NOMO-1 treated with dmso at 0.1 percent for 144 hours (cell line): ENCODE results near the gene PROM1.

ENCODE experiments used
- DNase-seq: peaks from one replicate; lab custom pipeline; 2025; ENCODE audit not compliant: unreplicated experiment; lab: John Stamatoyannopoulos, UW

The PROM1 gene

DNA sequence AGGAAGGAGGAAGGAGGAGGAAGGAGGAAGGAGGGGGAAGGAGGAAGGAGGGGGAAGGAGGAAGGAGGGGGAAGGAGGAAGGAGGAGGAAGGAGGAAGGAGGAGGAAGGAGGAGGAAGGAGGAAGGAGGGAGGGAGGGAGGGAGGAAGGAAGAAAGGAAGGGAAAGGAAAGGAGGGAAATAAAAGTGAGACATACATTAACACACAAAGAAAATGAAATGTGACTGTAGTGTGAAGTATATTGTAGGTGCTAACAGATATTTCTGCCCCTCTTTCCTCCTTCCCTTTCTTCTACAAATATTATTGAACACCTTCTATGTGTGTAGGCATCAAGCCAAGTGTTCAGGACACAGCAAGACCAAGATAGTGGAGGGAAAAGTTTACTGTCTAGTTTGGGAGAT lies 26.4 kb upstream of the PROM1 start:
- no peak for DNase-seq

DNA sequence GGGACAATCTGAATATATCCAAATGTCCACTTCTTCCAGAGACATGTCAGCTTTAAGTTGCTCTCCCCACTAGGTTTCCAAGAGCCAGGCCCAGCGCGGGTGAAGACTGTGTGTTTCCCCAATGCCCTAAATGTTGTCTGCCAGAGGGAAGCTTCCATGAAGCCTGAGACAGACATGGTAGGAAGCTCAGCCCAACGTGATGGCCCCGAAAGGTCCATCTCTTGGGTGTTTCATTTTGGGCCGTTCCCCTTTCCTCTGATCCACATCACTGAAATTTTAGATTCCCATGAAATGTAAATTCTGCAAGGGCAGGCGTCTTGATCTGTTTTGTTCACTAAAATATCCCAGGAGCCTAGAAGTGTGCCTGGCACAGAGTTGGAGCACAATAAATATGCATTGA lies 25.4 kb upstream of the PROM1 start:
- DNase-seq, result no peak

DNA sequence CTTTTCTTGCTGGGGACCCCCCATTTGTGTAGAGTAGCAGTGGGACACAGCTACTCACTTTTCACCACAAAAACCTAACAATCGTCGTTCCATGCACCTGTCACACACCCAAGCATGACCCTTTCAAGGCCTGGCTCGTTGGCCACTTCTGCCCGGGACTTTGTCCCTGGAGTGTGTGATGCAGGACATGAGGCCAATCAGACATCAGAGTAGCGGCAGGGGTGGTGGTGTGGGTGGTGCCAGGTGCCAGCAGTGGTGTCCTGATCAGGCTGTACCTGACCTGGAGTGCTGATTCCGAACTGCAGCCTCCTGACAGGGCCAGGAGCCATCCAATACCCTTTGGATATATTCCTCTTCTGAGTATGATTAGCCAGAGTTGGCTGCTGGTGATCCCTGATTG lies 23.1 kb upstream of the PROM1 start:
- DNase-seq, result no peak

DNA sequence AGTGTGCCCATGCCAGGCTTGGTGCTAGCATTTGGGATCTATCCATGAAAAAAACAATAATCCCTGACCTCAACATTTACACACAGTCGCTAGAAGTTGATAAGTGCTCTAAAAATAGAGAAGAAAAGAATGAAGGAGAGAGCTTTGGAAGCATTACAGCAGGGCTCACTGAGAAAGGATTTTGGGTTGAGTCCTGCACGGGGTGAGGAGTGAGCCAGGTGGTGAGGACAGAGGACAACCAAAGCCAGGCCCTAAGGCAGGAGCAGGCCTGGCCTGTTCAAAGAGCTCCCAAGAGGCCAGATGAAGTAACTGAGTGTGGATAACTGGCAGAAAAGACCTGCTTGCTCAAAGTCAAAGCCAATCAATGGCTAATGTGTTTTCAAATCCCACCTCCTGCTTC lies 20.7 kb upstream of the PROM1 start:
- DNase-seq, result no peak

- no peak for DNase-seq
Measured at GRCh38 chr4:16102356-16102755, 18.5 kb upstream of the PROM1 start.

GRCh38 chr4:16100833-16101232 lies 17.0 kb upstream of the PROM1 start:
- DNase-seq, result no peak

DNA sequence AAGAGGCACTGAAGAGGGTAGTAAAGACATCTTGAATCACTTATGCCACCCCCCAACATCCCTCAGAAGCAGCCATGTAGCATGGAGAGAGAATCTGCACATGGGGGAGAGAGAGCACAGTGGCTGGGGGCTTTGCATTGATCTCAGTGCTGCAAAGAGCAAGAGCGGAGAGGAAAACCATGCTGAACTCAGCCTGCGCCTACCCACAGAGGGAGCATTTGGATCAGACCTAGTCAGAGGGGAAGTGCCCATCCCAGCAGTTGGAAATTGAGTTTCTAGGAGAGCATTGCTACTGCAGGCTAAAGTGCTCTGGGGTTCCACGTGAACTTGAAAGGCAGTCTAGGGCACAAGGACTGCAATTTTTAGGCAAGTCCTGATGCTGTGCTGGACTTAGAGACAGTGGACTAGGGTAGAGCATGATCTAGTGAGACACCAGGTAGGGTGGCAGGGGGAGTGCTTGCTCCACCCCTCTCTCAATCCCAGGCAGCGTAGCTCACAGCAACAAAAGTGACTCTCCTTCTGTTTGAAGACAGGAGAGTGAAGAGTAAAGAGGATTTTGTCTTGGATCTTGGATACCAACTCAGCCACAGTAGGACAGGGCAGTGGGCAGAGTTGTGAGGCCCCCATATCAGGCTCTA lies 9.0 kb upstream of the PROM1 start:
- no peak for DNase-seq

DNA sequence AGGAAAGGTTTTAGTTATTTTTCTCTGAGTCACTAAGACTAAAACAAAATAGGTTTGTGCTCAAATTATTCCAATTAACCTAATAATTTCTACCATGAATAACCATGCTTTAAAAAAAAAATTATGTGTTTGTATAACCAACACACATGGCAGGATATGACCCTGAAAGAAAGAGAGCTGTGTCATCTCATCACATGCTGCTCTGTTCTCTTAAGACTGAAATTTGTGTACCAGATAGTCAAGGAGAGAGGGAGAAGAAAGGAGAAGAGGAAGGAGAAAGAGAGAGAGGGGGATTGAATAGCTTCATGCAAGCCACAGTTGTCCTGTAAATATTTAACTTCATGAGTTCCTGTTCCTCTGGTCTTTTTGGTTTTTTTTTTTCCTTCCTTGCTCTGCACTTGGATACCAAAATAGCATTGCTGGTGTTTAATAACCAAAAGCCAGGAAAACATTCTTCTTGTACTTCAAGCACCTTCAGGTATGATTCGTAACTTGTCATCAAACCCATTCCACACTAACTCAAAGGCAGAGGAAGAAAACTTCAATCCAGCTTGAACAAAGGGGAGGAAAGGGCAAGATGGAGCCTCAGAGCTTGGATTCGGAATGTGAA lies 6.4 kb upstream of the PROM1 start:
- no peak for DNase-seq

DNA sequence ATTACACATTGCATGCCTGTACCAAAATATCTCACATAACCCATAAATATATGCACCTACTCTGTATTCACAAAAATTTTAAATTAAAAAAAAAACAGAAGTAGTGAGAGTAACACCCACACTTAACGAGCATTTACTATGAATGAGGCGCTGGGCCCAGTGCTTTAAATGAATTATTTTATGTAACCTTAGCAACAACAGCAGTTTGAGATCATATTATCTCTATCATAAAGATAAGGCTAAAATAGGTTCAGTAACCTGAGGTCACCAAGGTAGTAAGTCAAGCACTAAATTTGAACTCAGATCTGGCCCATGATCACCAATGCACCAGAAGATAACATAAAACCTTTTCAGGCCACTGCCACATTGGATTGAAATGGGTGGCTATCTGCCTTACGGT lies 5.3 kb upstream of the PROM1 start:
- no peak for DNase-seq

GRCh38 chr4:16088601-16089000 lies 4.8 kb upstream of the PROM1 start:
- DNase-seq, result no peak

DNA sequence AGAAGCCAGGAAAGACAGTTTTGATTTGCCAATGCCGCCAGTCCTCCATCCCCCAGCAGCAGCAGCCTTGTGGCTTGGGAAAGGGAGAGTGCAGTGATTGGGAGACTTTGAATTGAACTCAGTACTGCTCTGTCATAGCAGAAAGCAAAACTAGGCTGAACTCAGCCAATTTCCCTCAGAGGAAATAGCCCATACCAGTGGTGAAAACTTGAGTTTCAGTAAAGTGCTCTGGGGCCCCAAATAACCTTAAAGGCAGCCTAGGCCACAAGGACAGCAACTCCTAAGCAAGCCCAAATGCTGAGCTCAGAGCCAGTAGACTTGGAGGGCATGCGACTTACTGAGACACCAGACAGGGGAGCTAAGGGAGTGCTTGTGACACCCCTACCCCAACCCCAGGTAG lies 2.0 kb upstream of the PROM1 start:
- DNase-seq, result no peak

GRCh38 chr4:16082426-16083240 lies 1.2 kb downstream of the PROM1 start:
- DNase-seq, result no peak

DNA sequence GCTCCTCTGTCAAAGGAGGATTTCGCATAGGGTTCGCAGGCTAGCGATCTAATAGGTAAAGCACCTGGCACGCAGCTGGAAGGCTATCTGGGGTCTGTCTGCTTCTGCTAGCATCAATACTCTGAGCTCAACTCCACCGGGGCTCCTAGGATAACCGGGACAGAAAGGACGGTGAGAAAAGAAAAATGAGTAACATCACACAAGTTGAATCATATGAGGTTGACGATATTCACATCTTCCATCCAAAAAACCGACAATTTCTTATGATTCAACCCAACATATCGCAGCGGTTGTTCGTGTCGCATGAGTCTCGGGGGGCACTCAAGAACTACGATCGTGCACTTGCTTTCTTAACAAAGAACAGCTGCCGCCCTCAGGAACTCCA lies 1.8 kb downstream of the PROM1 start:
- DNase-seq, result no peak

- no peak for DNase-seq
Measured at GRCh38 chr4:16079046-16079445, 4.8 kb downstream of the PROM1 start.

GRCh38 chr4:16078195-16078760 lies 5.5 kb downstream of the PROM1 start:
- DNase-seq, result no peak

DNA sequence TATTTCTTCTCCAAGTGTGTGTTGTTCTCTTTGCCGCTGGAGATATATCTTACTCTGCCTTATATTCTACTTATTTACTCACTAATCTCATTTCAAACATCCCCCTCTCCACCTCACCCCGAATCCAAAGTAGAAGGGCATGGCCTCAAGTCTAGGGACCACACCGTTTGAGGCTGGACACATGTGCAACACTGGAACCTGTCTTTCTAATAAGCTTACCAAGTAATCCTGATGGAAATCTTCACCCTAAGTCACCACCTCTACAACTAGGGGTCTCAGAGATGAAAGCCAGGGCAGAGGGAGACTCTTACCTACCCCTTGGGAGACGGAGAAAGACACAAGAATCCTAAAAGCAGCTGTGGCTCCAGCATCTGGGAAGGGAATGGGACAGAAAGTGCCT lies 6.0 kb downstream of the PROM1 start:
- no peak for DNase-seq

DNA sequence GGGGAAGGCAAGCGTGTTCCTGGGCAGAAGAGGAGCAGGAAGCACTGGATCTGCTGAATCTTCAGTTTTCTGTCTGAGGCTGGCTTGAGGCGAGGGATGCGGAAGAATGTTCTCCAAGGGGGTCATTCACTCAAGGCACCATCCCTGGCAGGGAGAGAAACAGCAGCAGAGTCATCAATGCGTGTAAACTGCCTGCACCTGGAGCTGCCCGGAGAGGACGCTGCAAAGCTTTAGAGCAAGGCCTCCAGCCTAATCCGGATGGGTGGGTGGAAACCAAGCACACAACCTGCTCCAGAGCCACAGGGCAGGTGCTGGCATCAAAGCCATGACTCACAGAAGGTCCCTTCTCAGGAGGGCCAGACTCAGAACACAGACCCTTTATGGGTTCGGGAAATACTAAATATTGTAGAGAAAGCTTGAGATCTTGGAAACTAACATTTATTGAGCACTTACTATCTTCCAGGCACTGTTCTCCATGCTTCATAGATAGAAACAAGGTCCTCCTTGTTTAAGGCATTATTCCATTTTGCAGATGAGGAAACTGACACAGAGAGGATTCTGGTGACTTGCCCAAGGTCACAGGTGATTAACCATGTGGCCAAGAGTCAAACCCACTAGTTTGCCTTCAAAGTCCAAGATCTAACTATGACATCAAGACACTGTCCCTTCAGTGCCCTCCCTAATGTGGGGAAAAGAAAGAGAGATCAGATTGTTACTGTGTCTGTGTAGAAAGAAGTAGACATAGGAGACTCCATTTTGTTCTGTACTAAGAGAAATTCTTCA lies 7.7 kb downstream of the PROM1 start:
- DNase-seq, result no peak

DNA sequence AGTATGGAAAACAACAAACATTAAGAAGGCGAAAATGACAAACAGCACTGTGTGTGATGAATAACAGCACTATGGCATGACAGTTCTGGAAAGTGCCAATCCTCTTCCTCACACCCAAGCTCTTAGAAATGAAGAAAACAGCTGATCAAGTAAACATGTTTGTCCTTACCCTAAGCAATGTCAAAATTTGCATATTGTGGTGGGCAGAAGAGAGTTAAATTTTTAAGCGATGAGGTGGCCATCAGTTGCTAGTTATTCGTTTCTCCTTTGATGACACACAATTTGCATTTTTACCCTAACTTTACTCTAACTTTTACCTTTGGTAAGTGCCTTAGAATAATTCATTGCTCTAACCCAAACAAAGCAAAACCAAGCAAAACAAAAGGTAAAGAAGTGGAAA lies 8.8 kb downstream of the PROM1 start:
- no peak for DNase-seq

- no peak for DNase-seq
Measured at GRCh38 chr4:16072168-16072567, 11.7 kb downstream of the PROM1 start.

DNA sequence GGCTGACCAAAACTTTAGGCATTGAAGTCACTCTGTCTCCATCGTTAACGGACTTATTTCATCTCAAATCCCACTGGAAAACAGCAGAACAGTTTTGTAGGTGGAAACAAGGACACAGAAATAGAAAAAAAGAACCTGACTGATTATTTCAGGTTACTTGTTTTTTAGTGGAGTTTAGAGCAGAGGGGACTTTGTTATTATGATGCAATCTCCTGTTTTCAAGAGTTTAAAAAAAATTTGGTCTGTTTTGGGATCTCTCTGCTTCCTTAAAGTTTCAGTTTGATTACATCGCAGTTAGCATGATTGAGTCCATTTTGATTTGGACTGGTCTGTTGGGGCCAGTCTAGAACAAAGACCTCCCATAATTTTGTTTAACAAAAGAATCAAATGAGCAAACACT lies 13.6 kb downstream of the PROM1 start:
- DNase-seq, result no peak

DNA sequence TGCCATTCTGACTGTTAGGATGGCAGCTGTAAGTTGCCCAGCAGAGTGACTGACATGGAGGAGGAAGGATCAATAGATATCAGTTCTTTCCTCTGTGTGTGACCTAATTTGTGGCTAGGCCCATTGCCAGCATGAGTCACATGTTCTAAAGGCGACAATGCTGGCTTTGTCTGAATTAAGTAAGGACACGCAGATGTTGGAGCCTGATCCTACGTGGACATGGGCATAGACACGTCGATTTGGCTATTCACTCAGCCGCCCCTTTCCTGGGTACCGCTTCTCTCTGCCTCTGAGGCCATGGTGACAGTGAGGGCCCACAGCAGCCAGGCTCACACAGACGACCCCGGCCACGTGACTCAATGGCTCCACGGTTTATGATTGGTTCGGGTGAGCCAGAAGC lies 16.3 kb downstream of the PROM1 start:
- DNase-seq, result no peak
